Measurements from ENCODE around the gene PPARG. TPM values are rescaled to one million over a fixed set of nuclear protein-coding genes. Genes with fewer than 3 reads are reported as not detected.

Gene PPARG
- total and polyA plus RNA-seq, 2 of the 13 experiments (the other 11 are each of a cell fraction or from before 2014, with no cell fraction given) = 13.9 to 58.3 TPM

- TF ChIP-seq USF2 (IDR thresholded peaks at IDR 0.05; ENCODE audit: low read depth, low read length) = no peak
- no peak for TF ChIP-seq USF2 (CRISPR knock-in tag; IDR thresholded peaks at IDR 0.05; ENCODE audit: borderline replicate concordance)
- no peak for TF ChIP-seq CREB1 (IDR thresholded peaks at IDR 0.05)
- no peak; the same call in 1 of the 2 replicates for TF ChIP-seq CREB1 (CRISPR knock-in tag; IDR thresholded peaks at IDR 0.05)
- peak; percentile 66 for TF ChIP-seq ELF3 (CRISPR knock-in tag; IDR thresholded peaks at IDR 0.05)
- peak in 1 of 2 experiments; percentile 47; a peak in 1 of 4 replicates for TF ChIP-seq KLF16 (CRISPR knock-in tag; IDR thresholded peaks at IDR 0.05)
- 0 out of 2 replicates have a peak, but pooled peaks have one; percentile 13 for TF ChIP-seq HNRNPUL1 (IDR thresholded peaks at IDR 0.05; ENCODE audit: low read depth, low read length)
- peak in 1 of 2 experiments; percentile 53; a peak in 1 of 4 replicates for TF ChIP-seq EP300 (IDR thresholded peaks at IDR 0.05; ENCODE audit: low read depth in 2 of 2, low read length in 2 of 2)
- TF ChIP-seq EP300 (CRISPR knock-in tag; IDR thresholded peaks at IDR 0.05; ENCODE audit: borderline replicate concordance) = no peak
- TF ChIP-seq THAP8 (CRISPR knock-in tag; IDR thresholded peaks at IDR 0.05; ENCODE audit: borderline replicate concordance) = no peak
- peak; percentile 68 for TF ChIP-seq HNF1A (IDR thresholded peaks at IDR 0.05; ENCODE audit: low read depth)
- TF ChIP-seq HNF1A (CRISPR knock-in tag; IDR thresholded peaks at IDR 0.05; ENCODE audit: borderline replicate concordance) = peak; percentile 52; the same call in 1 of the 2 replicates
- TF ChIP-seq PAWR (CRISPR knock-in tag; IDR thresholded peaks at IDR 0.05; ENCODE audit: borderline replicate concordance) = no peak
- 0 out of 2 replicates have a peak, but pooled peaks have one; percentile 30 for TF ChIP-seq ARID3A (IDR thresholded peaks at IDR 0.05; ENCODE audit: low read depth, low read length)
- no peak for TF ChIP-seq ZNF367 (CRISPR knock-in tag; IDR thresholded peaks at IDR 0.05; ENCODE audit: borderline replicate concordance)
- TF ChIP-seq ZNF576 (CRISPR knock-in tag; IDR thresholded peaks at IDR 0.05) = no peak
- no peak for TF ChIP-seq KDM3A (CRISPR knock-in tag; IDR thresholded peaks at IDR 0.05; ENCODE audit: low read depth)
- TF ChIP-seq TEAD3 (CRISPR knock-in tag; optimal IDR thresholded peaks at IDR 0.05; ENCODE audit: borderline replicate concordance) = peak; percentile 48
- TF ChIP-seq ZKSCAN8 (CRISPR knock-in tag; IDR thresholded peaks at IDR 0.05; ENCODE audit: borderline replicate concordance) = no peak
- 0 out of 2 replicates have a peak, but pooled peaks have one; percentile 25 for TF ChIP-seq ZNF7 (CRISPR knock-in tag; IDR thresholded peaks at IDR 0.05)
- no peak for TF ChIP-seq SOX13 (IDR thresholded peaks at IDR 0.05)
- peak in 1 of 2 experiments; percentile 51; a peak in 1 of 4 replicates for TF ChIP-seq SOX13 (CRISPR knock-in tag; conservative IDR thresholded peaks at IDR 0.05 in 1 of 2, IDR thresholded peaks at IDR 0.05 in 1 of 2)
Observed at GRCh38 chr3:12308517-12308916, 19.6 kb downstream of the PPARG start (continued).

All from HepG2 (cell line).